ENCODE data around the gene MACROD2. TPM values are rescaled to one million over a fixed set of nuclear protein-coding genes. Genes with fewer than 3 reads are reported as not detected.
A peak's percentile ranks its signal among the peaks of the same experiment; 100 is the strongest.

MACROD2 gene
- total RNA-seq, 1 donor from 2014 or later = 0.46 TPM

DNA sequence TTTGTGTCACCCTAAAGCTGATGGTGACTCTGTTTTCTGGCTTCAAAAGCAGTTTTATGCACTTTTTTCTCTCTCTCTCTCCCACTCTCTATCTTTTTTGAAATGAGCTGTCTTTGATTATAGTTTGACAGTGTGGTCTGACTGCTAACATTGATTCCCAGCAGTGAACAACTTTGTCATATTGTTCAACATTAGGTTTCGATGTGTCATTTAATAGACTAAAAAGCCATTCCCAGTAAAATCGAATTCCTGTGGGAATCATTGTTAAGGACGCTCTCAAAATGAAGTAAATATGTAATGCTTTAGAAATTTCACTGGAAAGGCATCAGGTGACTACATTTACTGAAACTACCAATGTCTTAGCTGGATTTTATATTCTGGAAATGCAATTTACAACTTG, 412.0 kb downstream of the MACROD2 start:
- DNase-seq (ENCODE audit: low read depth, low spot score) = no peak

DNA sequence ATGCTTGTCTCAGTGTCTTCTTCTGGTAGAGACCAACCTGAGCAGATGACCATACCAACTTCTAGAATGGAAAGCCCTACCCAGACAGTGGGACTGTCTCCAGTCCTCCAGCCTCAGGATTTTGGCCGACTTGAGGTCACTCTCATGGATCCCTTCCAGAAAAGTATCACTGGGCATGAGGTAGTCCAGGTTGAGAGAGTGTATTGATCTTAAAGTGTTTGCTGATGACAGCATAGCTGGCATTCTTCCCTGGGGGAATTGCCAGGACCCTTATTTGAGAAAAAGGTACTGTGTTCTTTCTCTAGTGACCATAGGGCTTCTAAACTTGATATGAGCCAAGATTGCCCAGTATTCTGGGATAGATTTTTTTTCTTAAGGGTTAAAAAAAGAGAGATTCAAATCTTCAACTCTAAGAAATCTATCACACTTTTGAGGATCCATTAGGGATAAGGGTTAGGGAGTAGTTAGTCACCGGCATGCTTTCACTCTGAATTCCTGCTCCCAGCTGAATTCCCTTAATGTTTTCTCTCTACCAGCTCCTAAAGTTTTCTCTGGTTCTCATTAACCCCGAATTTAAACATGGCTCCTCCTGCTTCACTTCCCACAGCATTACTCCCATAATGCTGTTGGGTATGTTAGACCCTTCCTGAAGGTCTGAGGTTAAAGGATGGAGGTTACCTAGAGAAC, 415.7 kb downstream of the MACROD2 start:
- no peak for DNase-seq (ENCODE audit: low read depth, low spot score)

DNA sequence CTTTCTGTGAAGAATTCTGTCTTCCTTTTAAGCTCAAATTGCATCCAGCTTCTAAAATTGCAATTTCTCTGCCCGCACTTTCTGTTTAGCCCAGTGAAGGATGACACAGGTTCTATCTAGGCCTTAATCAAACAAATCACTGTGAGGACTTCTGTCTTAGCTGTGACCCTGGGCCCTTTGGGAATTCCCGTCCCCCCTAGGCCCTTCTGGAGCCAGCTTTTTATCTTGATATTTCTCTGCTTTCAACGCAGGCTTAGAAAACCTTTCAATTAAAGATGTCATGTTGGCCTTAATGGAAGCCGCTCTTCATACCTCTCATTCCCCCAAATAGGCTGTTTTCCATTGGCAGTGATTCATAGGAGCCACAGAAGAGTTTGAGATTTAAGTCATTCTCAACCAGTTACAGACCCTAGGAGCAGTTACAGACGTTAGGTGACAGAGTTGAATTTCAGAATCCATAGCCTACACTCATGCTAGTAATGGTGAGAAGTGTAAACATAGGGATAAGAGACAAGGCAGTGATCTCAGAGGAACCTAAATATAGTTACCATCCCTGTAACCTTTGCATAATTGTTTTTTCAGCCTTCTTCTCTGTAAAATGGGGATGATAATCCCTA, 416.9 kb downstream of the MACROD2 start:
- no peak for DNase-seq (ENCODE audit: low read depth, low spot score)

DNA sequence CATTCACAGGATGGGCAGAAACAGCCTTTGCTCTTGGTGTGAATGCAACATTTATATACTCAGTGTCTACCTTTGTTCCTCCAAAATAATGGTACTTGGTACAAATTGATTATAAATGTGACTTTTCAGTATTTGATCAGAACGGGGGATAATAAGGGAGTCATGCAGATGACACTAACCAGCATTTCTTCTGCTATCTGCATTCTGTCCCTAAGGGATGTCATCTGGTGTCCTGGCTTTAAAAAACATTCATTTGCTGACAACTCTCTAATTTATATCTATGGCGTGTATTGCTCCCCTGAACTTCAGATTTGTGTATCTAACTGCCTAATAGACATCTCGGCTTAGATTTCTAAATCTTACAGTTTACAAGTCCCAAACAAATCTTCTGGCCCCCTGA, 418.5 kb downstream of the MACROD2 start:
- DNase-seq (ENCODE audit: low read depth, low spot score) = no peak

DNA sequence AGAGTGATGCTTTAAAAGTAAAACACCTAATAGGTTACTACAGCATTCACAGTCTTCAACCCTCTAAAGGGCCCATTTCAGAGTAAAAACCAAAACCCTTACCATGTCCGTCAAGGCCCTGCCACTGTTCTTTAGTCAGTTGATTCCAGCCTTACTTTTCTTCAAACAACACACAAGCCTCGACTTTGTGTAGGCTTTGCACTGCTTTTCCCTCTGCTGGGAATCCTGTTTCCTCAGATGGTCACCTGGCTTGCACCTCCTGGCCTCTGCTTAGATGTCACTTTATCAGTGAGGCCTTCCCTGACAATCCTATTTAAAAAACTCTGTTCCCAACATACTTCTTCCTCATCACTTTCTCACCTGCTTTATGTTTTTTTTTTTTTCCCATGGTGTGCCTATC, 419.2 kb downstream of the MACROD2 start:
- DNase-seq (ENCODE audit: low read depth, low spot score) = no peak

DNA sequence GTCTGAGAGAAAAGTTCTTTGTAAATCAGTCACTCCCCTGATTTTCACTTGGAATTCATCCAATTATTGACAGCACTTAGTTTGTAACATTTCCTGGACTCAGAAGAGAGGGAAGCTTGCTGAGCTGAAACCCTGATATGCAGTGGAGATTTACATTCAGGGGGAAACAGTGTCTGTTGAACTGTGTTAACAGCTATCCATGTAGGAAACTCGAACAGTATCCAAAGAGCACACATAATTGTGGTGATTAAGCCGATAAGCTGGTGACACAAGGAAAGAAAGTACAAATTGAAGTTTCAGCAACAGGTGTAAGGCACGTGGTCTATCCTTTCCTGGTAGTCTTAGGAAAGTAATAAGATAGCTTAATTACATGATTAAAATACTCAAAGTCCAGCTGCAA, 420.2 kb downstream of the MACROD2 start:
- no peak for DNase-seq (ENCODE audit: low read depth, low spot score)

DNA sequence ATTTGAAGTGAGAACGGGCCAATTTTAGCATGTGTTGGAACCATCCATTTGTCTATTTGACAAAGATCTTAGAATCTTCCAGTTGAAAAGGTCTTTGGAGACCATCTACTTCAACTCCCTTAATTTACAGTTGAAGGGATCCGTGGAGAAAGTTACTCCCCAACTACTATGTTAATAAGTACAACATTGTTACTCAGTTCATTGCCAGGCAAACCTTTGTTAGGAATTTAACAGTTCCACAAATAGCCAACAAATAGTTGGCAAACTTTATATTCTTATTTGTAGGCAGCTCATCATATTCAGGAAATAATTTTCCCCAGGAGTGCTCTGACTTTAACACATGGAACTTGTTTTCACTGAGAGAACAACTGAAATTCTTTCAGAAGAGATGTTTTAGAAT, 423.1 kb downstream of the MACROD2 start:
- DNase-seq (ENCODE audit: low read depth, low spot score) = no peak

DNA sequence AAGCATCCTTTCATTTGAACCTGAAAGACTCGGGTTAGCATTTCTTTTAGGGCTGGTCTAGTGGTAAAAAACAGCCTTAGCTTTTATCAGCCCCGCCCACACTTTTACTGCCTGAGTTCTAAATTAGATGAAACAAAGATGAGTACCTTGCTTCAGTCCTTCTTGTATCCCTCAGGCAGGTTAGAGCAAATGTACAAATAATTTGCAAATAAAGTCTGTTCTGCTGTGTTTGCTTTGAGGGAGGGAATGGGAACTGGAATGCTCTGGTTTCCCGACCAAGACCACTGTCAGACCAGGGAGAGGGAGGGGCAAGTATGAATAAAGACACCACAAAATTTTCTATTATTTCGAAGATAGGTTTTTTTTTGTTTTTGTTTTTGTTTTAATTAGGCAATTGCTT, 427.6 kb downstream of the MACROD2 start:
- no peak for DNase-seq (ENCODE audit: low read depth, low spot score)

DNA sequence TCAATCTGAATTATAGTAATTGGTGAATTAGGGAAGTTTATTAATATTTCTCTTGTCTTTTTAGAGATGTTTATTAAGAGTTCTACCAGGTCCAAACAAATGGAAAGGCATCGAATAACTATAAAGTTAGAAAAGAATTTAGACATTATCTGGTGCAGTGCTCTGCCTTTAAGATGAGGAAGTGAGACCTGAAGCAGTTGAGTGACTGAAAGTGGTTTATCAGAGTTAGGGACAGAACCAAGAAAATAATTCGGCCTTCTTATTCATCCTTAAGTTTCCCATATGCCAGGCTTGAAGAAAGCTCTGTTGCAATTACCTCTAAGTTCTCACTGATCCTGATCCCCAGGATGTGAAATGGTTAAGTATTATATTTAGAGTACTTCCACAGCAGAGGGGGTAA, 436.3 kb downstream of the MACROD2 start:
- no peak for DNase-seq (ENCODE audit: low read depth, low spot score)

DNA sequence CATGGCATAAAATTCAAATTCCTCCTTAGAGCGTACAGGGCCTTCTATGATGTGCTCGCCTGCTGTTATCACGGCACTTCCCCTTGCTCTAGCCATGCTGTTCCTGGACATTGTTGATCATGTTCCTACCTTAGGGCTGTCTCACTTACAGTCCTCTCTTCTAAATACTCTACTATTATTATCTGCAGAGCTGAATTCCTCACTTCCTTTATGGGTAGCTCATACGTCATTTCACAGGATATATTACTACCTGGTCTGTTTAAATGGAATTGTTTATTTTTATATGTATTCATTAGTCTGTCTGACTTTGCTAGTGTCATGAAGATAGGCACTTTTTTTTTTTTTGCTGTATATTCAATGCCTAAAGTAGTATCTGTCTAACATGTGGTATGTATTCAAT, 436.8 kb downstream of the MACROD2 start:
- DNase-seq (ENCODE audit: low read depth, low spot score) = no peak

DNA sequence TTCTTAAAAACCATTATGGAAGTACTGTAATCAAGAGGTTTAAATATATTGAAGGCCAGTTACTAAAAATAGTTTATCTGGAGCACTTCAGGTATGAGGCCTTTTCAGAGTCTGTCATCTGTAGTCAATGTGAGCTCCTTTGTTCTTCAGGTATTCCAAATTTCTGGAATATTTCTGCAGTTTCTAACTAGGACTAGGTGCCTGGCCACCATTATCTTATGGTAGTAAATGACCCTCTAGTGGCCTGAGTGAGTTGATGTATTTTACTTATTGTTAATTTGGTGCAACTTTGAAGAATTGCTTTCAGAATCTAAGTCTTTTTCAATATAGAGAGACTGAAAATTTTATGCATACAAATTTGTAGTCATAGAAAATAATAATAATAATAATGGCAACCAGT, 437.3 kb downstream of the MACROD2 start:
- no peak for DNase-seq (ENCODE audit: low read depth, low spot score)

DNA sequence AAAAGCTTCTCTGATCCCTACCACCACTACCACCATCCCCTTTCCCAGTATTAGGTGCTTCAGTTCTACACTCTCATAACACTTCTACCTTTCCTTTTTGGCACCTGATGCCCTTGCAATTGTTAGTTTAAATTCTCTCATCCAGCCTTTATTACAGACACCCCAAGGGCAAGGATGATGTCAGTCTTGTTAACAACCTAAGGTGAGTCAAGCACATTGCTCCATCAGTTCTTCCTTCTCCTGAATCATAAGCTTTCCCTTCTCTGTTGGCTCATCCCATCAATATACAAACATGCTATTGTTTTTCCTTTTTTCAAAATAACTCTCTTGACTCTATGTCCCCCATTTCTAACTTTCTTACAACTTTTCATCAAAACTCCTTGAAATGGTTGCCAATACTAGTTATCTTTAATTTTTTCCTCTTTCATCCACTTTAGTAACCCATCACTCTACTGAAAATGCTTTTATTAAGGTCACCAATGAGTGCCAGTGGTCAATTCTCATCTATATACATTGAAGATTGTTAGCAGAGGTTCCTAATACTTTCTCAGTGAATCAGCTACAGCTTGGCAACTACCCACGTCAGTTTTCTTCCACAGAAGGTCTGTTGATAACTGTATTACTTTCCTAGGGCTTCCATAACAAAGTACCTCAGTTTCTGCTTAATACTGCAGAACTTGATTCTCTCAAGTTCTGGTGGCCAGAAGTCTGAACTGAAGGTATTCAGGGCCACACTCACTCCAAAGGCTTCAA, 439.2 kb downstream of the MACROD2 start:
- no peak for DNase-seq (ENCODE audit: low read depth, low spot score)

DNA sequence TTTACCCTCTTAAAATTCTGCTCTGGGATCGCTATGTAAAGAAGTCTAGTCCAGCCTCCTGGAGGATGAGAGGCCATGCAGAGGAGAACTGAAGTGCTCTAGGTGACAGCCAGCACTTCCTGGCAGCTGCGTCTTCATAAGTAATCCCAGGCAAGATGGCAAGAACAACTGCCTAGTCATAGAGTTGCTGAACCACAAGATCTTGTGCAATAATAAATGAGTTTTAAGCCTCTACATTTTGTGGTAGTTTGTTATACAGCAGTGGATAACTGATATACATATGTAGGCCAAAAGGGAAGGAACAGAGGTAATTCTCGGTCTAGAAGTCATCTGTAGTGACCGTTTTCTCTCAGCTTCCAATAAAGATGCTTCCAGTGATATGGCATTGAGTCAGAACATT, 445.9 kb downstream of the MACROD2 start:
- DNase-seq (ENCODE audit: low read depth, low spot score) = no peak

DNA sequence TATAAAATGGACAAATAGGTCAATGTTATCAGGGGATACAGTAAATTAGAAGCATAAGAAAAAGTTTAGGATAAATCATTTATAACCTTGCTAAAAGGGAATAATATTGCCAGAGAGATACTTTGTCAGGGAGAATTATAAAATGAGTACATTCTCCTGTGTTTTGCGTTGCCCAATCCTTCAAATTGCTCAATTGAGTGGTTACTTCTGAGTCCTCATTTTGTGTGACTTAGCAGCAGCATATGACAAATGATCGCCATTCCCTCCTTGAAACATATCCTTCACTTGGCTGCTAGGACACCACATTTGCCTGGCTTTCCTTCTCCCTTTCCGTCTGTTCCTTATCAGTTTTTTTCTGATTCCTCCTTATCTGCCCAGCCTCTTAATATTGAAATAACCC, 448.8 kb downstream of the MACROD2 start:
- DNase-seq (ENCODE audit: low read depth, low spot score) = no peak

DNA sequence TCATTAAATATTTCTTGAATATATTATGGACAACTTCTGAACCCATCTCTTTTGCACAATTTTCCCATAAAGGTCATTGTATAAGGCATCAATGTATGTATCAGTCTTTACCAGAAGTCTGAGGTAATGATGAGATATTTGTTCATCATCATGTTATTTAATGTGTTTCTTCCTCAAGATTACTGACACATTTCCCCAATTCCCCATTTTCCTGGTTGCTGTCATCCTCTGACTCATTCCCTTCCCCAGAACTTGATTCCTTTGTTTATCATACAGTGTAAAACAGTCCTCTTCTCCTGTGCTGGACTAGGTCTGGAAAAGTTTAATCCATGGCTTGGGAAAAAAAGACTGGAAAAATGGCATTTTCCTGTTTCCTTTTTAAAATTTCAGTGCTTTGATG, 450.0 kb downstream of the MACROD2 start:
- DNase-seq (ENCODE audit: low read depth, low spot score) = peak; percentile 8

DNA sequence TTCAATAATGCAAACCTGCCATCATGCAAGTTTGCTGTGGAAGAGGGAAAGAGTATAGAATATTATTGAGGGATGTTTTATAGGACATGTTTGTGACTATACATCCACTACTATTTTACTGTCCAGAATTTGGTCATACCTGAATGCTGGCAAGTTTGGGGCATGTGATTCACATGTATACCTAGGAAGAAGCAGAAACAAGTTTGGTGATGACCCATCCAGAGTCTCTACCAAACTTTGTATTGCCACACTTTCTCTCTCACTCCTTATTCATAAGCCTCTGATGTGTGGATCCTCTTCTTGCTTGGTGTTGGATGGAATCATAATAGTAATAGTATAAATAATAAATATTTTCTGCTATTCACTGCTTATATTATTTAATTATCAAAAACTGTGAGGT, 450.6 kb downstream of the MACROD2 start:
- DNase-seq (ENCODE audit: low read depth, low spot score) = no peak

DNA sequence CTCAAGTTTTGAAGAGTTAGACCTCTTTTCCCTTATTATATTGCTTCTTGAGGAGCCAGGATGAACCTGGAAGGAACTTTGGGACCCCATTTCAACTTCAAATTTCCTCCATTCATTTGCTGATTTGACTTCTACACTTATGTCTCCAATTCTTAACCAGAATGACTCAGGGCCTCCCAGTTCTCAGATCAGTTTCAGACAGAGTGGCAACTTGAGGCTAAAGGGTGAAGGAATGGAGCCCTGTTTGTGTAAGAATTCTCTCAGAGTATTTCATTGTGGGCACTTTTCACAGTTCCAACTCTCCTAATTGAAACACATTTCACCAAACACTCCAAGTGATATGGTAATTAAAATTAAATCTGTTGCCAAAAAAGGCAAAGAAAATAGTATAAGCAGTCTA, 451.1 kb downstream of the MACROD2 start:
- DNase-seq (ENCODE audit: low read depth, low spot score) = no peak

DNA sequence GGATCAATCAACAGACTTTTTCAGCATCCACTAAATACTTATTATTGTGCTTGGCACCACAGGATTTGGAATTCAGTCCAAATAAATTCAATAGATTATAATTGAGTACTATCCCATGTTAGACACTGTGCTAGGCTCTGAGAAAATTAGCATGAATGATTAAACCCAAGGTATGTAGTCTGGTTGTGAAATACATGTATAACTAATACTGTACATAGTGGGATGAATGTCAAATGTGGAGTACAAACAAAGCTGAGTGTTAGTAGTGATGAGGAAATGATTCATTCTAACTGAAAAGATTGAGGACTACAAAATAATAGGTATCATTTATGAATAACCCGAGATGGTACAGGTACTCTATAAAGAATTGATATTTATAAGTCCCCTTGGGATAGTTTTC, 454.0 kb downstream of the MACROD2 start:
- DNase-seq (ENCODE audit: low read depth, low spot score) = no peak

DNA sequence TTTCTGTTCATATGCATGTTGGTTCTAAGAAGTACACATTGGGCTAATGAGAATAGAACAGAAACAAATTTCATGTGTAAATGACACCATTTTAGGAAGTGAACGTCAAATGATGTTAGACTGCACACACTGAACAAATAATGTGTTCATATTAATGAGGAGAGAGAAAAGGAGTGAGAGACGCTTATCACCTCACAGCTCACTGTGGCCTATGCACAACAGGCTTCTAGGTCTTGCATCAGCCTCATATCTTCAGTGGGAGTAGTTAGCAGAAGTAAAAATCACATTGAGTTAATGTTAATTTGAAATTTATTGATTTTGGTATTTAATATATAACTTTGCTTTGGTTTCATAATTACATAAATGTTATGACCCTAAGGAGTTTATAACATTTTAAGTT, 454.9 kb downstream of the MACROD2 start:
- no peak for DNase-seq (ENCODE audit: low read depth, low spot score)

DNA sequence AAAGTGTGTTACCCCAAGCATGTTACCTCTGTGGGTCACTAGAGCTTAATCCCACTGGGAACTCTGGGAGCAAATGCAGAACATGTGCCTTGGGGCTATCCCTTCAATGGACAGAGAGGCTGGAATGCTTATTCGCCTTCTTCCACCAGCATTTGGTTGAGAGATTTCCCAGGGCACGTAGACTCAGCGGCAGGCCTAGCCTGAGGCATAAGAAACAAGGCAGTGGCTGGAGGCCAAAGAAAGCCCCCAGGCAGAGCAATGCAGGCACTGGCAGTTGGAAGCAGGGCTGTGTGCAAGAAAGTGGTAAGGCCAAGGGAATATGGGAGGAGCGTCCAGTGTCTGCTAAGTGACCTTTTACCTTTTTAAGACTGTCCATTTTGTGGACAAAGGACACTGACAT, 456.1 kb downstream of the MACROD2 start:
- no peak for DNase-seq (ENCODE audit: low read depth, low spot score)

DNA sequence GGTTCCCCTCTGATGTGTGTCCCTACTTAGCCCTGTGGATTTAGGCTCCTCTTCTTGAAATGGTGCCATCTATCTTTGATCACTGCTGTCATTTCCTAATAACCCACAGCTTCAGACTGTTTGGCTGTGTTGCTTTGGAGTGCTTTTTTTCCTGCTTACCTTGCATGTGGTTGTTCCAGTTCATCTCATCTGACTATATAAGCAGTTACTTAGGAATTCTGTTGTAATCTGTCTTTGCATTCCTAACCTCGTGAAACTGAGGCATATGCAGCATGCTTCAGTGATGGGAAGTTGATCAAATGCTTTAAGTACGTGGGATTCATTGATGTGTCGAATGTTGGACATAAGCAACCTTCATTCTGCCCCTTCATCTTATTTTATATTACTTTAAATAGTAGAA, 457.9 kb downstream of the MACROD2 start:
- no peak for DNase-seq (ENCODE audit: low read depth, low spot score)

DNA sequence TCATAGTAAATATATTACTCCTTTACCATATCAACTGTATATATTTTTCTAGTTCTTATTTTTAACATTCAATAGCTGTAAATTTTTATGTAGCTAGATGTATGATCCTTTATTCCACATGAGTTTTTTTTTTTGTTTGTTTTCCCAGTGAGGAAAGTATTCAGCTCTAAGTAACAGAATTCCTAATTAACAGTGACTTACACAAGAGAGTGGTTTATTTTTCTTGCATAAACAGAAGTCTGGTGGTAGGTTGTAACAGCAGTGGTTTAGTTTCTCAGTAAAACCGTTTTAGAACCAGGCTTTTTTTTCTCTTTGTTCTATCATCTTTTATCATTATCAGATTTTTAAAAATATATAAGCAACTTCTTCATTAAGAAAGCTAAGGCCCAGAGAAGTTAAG, 459.0 kb downstream of the MACROD2 start:
- DNase-seq (ENCODE audit: low read depth, low spot score) = no peak
